Measurements from ENCODE around the gene TOP1. TPM values are rescaled to one million over a fixed set of nuclear protein-coding genes. Genes with fewer than 3 reads are reported as not detected.
A peak's percentile ranks its signal among the peaks of the same experiment; 100 is the strongest.

Gene TOP1
- total and polyA plus RNA-seq, 9 of the 15 experiments (the other 6 are each of a cell fraction or from before 2014, with no cell fraction given), result 26.4 to 127 (median 39.6) TPM

GRCh38 chr20:41003143-41003935, 25.3 kb upstream of the TOP1 start (continued):
- TF ChIP-seq NCOA2 (IDR thresholded peaks at IDR 0.05; ENCODE audit: partially characterized antibody in 2 of 2) (no peak), SAFB2 (IDR thresholded peaks at IDR 0.05; ENCODE audit: borderline replicate concordance, low read depth, low read length, severe bottlenecking) (no peak), POLR3A (IDR thresholded peaks at IDR 0.05; ENCODE audit: borderline replicate concordance, extremely low read depth, insufficient read depth, insufficient read length) (no peak), SRSF3 (IDR thresholded peaks at IDR 0.05; ENCODE audit: insufficient read depth, low read length) (no peak), MNT (conservative IDR thresholded peaks at IDR 0.05) (peak; percentile 73 to 84), MTA3 (IDR thresholded peaks at IDR 0.05; ENCODE audit: borderline replicate concordance) (peak; percentile 77; the same call in 1 of the 2 replicates), LCOR (CRISPR knock-in tag; IDR thresholded peaks at IDR 0.05) (no peak; the same call in 1 of the 2 replicates), ZBTB40 (IDR thresholded peaks at IDR 0.05) (peak; percentile 65; the same call in 1 of the 2 replicates), ZBTB40 (CRISPR knock-in tag; IDR thresholded peaks at IDR 0.05) (no peak), CCNT2 (IDR thresholded peaks at IDR 0.05; ENCODE audit: borderline replicate concordance, extremely low read depth, insufficient read length, low read depth, low read length) (no peak)
